H9 (cell line): Measurements from ENCODE around the gene ZNF502. TPM values are rescaled to one million over a fixed set of nuclear protein-coding genes. Genes with fewer than 3 reads are reported as not detected.

Experiments
- DNase-seq: peaks from one replicate; pipeline ENCODE4 v3.0.0-alpha.2; 2017
- H2AFZ ChIP-seq: one replicate; pipeline ENCODE4 v1.6.1; 2013; ENCODE audit warnings: mild to moderate bottlenecking, low read length, control low read depth, moderate library complexity
- H2AK5ac ChIP-seq: 2 replicates; pipeline ENCODE4 v1.6.1; 2013; ENCODE audit warnings: low read length, control low read depth, mixed read lengths; ENCODE audit not compliant: insufficient read length
- H2BK120ac ChIP-seq: one replicate; pipeline ENCODE4 v1.6.1; 2013; ENCODE audit warnings: low read depth, mild to moderate bottlenecking, low read length, control low read depth, inconsistent platforms; ENCODE audit not compliant: poor library complexity, severe bottlenecking
- H2BK12ac ChIP-seq: 2 replicates; pipeline ENCODE4 v1.6.1; 2013; ENCODE audit warnings: low read length, control low read depth, mixed read lengths, low read depth; ENCODE audit not compliant: insufficient read length
- H2BK15ac ChIP-seq: 2 replicates; pipeline ENCODE4 v1.6.1; 2013; ENCODE audit warnings: low read depth, low read length, control low read depth
- H2BK20ac ChIP-seq: one replicate; pipeline ENCODE4 v1.6.1; 2013; ENCODE audit warnings: low read depth, mild to moderate bottlenecking, low read length, control low read depth, inconsistent platforms; ENCODE audit not compliant: poor library complexity, severe bottlenecking
- H2BK5ac ChIP-seq: 2 replicates; pipeline ENCODE4 v1.6.1; 2013; ENCODE audit warnings: low read length, control low read depth, mixed read lengths; ENCODE audit not compliant: insufficient read length
- H3K14ac ChIP-seq: 2 replicates; pipeline ENCODE4 v1.6.1; 2013; ENCODE audit warnings: low read length, control low read depth; ENCODE audit not compliant: insufficient read depth
- H3K18ac ChIP-seq: 2 replicates; pipeline ENCODE4 v1.6.1; 2013; ENCODE audit warnings: low read depth, mild to moderate bottlenecking, mixed read lengths, low read length, control low read depth; ENCODE audit not compliant: insufficient read length
- H3K23ac ChIP-seq: 2 replicates; pipeline ENCODE4 v1.6.1; 2013; ENCODE audit warnings: low read length, control low read depth, mixed read lengths, low read depth; ENCODE audit not compliant: insufficient read length
- H3K23me2 ChIP-seq: 2 replicates; pipeline ENCODE4 v1.6.1; 2013; ENCODE audit warnings: low read depth, mild to moderate bottlenecking, mixed read lengths, low read length, control low read depth; ENCODE audit not compliant: insufficient read length, poor library complexity, severe bottlenecking
- H3K27ac ChIP-seq: 2 replicates; pipeline ENCODE4 v1.5.1; 2013; ENCODE audit warnings: low read length, control low read depth, mixed read lengths, low read depth; ENCODE audit not compliant: insufficient read length
- H3K27me3 ChIP-seq: 2 replicates; pipeline ENCODE4 v1.6.1; 2013; ENCODE audit warnings: low read length, control low read depth, inconsistent platforms; ENCODE audit not compliant: insufficient read depth
- H3K4ac ChIP-seq: 2 replicates; pipeline ENCODE4 v1.6.1; 2013; ENCODE audit warnings: low read depth, mild to moderate bottlenecking, control low read depth, inconsistent platforms, low read length, moderate library complexity
- H3K4me1 ChIP-seq: 2 replicates; pipeline ENCODE4 v1.6.1; 2013; ENCODE audit warnings: low read length, control low read depth, inconsistent platforms; ENCODE audit not compliant: insufficient read depth
- H3K4me2 ChIP-seq: 2 replicates; pipeline ENCODE4 v1.6.1; 2013; ENCODE audit warnings: low read length, control low read depth, mixed read lengths; ENCODE audit not compliant: insufficient read length, insufficient read depth
- H3K56ac ChIP-seq: 2 replicates; pipeline ENCODE4 v1.6.1; 2013; ENCODE audit warnings: low read depth, mild to moderate bottlenecking, mixed read lengths, low read length, control low read depth; ENCODE audit not compliant: insufficient read length
- H3K79me1 ChIP-seq: 2 replicates; pipeline ENCODE4 v1.6.1; 2013; ENCODE audit warnings: low read depth, mild to moderate bottlenecking, moderate library complexity, low read length, control low read depth, inconsistent platforms; ENCODE audit not compliant: insufficient read depth, poor library complexity, severe bottlenecking
- H3K79me2 ChIP-seq: 2 replicates; pipeline ENCODE4 v1.6.1; 2013; ENCODE audit warnings: low read length, control low read depth, inconsistent platforms; ENCODE audit not compliant: insufficient read depth
- H3K9ac ChIP-seq: 2 replicates; pipeline ENCODE4 v1.6.1; 2013; ENCODE audit warnings: low read length, control low read depth, mixed read lengths; ENCODE audit not compliant: insufficient read length; ENCODE audit errors: extremely low read depth
- H3K9me3 ChIP-seq: one replicate; pipeline ENCODE4 v1.6.1; 2013; ENCODE audit warnings: low read depth, low read length, inconsistent platforms; ENCODE audit not compliant: control insufficient read depth
- H3T11ph ChIP-seq: one replicate; pipeline ENCODE4 v1.6.1; 2013; ENCODE audit warnings: mild to moderate bottlenecking, low read length, control low read depth, inconsistent platforms
- H4K20me1 ChIP-seq: one replicate; pipeline ENCODE4 v1.6.1; 2013; ENCODE audit not compliant: control insufficient read depth, insufficient read length, insufficient read depth
- H4K5ac ChIP-seq: 2 replicates; pipeline ENCODE4 v1.6.1; 2013; ENCODE audit warnings: low read depth, mild to moderate bottlenecking, mixed read lengths, low read length, control low read depth; ENCODE audit not compliant: insufficient read length
- H4K8ac ChIP-seq: replicated peaks from 2 replicates; pipeline ENCODE4 v1.6.1; 2013; ENCODE audit warnings: low read length, control low read depth, mixed read lengths, low read depth; ENCODE audit not compliant: insufficient read length
- H4K91ac ChIP-seq: 2 replicates; pipeline ENCODE4 v1.6.1; 2013; ENCODE audit warnings: low read depth, mild to moderate bottlenecking, moderate library complexity, mixed read lengths, low read length, control low read depth; ENCODE audit not compliant: insufficient read length
- H3K27ac Mint-ChIP-seq, 3 experiments: 2 replicates in 2 of 3; 3 replicates in 1 of 3; pipeline ENCODE4 v1.8.0; 2020 to 2021; ENCODE audit warnings: mixed read lengths in 3 of 3, mild to moderate bottlenecking in 1 of 3, moderate library complexity in 1 of 3
- H3K27me3 Mint-ChIP-seq: 2 replicates; pipeline ENCODE4 v1.8.0; 2021; ENCODE audit warnings: low read depth, mild to moderate bottlenecking, moderate library complexity, mixed read lengths
- H3K36me3 Mint-ChIP-seq, 3 experiments: 2 replicates in 2 of 3; 3 replicates in 1 of 3; pipeline ENCODE4 v1.8.0; 2020 to 2021; ENCODE audit warnings: low read depth in 3 of 3, mixed read lengths in 3 of 3; ENCODE audit not compliant: insufficient read depth in 1 of 3
- H3K4me1 Mint-ChIP-seq, 2 experiments: 2 replicates each; pipeline ENCODE4 v1.8.0; 2020; ENCODE audit warnings: mixed read lengths in 2 of 2
- H3K4me3 Mint-ChIP-seq, 2 experiments: 2 replicates in 1 of 2; 3 replicates in 1 of 2; pipeline ENCODE4 v1.8.0; 2020 to 2021; ENCODE audit warnings: mild to moderate bottlenecking in 2 of 2, mixed read lengths in 2 of 2, moderate library complexity in 1 of 2
- H3K9me3 Mint-ChIP-seq, 2 experiments: 2 replicates in 1 of 2; 3 replicates in 1 of 2; pipeline ENCODE4 v1.8.0; 2020; ENCODE audit warnings: mild to moderate bottlenecking in 2 of 2, mixed read lengths in 2 of 2, moderate library complexity in 1 of 2
- CTCF ChIP-seq: fragments of 200-600 bp; sonication (generic); conservative IDR thresholded peaks from 3 replicates; pipeline ENCODE4 v1.8.0; 2021; ENCODE audit warnings: antibody characterized with exemption, mild to moderate bottlenecking
- WGBS: extraction: QIAGEN DNeasy Blood & Tissue Kit; methylation state at CpG from one replicate; pipeline ENCODE4 v1.1.7; 2013; ENCODE audit warnings: missing lambda C conversion rate, low lambda C conversion rate, mixed read lengths; ENCODE audit not compliant: insufficient read length; ENCODE audit errors: extremely low coverage; 5-methylcytosine and 5-hydroxymethylcytosine counted together
- total RNA-seq: library from RNA; stranded (reverse); gene quantifications from 2 replicates; pipeline ENCODE4 v1.2.1, GENCODE V29; 2021

ZNF502 gene
- total RNA-seq, 1 experiment from 2014 or later: not detected

- H2AK5ac ChIP-seq: no peak overlapping the region
- no peak overlapping the region for H3K27ac ChIP-seq
- Mint-ChIP-seq H3K27ac (no peak overlapping the region), H3K4me1 (peaks cover 8 to 13% of the 10 kb centered on the region in 2 experiments), H3K9me3 (peaks cover 35 to 55% of the 10 kb centered on the region in 2 experiments), H3K36me3 (peaks cover 23 to 43% (median 27%) of the 10 kb centered on the region in 3 experiments), H3K27me3 (peaks cover 18% of the 10 kb centered on the region), H3K4me3 (no peak overlapping the region)
- H2BK12ac ChIP-seq: no peak overlapping the region
- peaks cover 14% of the 10 kb centered on the region for H3K9me3 ChIP-seq
- no peak overlapping the region for H3T11ph ChIP-seq
- no peaks in the 10 kb centered on the region for H3K4me1 ChIP-seq
- no peak overlapping the region for H3K23ac ChIP-seq
- H3K4ac ChIP-seq: no peak overlapping the region
- H2BK20ac ChIP-seq: no peak overlapping the region
- no peaks in the 10 kb centered on the region for H4K20me1 ChIP-seq
- no peak for TF ChIP-seq CTCF
- H3K79me2 ChIP-seq: no peaks in the 10 kb centered on the region
- no peak overlapping the region for H4K91ac ChIP-seq
- H3K79me1 ChIP-seq: no peaks in the 10 kb centered on the region
- H2AFZ ChIP-seq: no peak overlapping the region
- no CpG with 5 or more reads among the region's 2 CpGs for WGBS
- H3K56ac ChIP-seq: no peak overlapping the region
- H3K23me2 ChIP-seq: no peaks in the 10 kb centered on the region
- no peak for DNase-seq
- H3K18ac ChIP-seq: no peak overlapping the region
- H2BK5ac ChIP-seq: no peak overlapping the region
- H4K5ac ChIP-seq: no peak overlapping the region
- no peak overlapping the region for H2BK120ac ChIP-seq
- no peaks in the 10 kb centered on the region for H3K27me3 ChIP-seq
- no peak overlapping the region for H3K4me2 ChIP-seq
- no peak overlapping the region for H2BK15ac ChIP-seq
- no peak overlapping the region for H4K8ac ChIP-seq
- no peak overlapping the region for H3K14ac ChIP-seq
- no peak overlapping the region for H3K9ac ChIP-seq
These were observed 30.1 kb upstream of the ZNF502 start for GRCh38 chr3:44682182-44682896.
